HG03378 (cell line): ENCODE results near the gene PDE10A.

Experiments
- ATAC-seq: cut with Tn5 transposase; IDR thresholded peaks from one replicate; pipeline ENCODE4 v1.9.1; 2021; ENCODE audit warnings: mild to moderate bottlenecking, moderate library complexity; ENCODE audit not compliant: unreplicated experiment

Gene PDE10A

GRCh38 chr6:165426892-165427291 is 236.1 kb downstream of the PDE10A start:
- ATAC-seq, result no peak

DNA sequence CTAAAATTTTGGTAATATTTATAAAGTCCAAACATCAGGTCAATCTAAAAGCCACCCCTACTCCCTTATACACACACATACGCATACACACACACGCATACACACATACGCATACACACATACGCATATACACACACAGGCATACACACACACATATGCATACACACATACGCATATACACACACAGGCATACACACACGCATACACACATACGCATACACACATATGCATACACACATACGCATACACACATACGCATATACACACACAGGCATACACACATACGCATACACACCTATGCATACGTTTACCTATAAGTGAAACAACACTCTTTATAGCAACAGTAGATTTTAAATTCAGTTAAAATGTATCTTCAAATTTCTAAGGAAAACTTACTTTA is 240.8 kb downstream of the PDE10A start:
- no peak for ATAC-seq

DNA sequence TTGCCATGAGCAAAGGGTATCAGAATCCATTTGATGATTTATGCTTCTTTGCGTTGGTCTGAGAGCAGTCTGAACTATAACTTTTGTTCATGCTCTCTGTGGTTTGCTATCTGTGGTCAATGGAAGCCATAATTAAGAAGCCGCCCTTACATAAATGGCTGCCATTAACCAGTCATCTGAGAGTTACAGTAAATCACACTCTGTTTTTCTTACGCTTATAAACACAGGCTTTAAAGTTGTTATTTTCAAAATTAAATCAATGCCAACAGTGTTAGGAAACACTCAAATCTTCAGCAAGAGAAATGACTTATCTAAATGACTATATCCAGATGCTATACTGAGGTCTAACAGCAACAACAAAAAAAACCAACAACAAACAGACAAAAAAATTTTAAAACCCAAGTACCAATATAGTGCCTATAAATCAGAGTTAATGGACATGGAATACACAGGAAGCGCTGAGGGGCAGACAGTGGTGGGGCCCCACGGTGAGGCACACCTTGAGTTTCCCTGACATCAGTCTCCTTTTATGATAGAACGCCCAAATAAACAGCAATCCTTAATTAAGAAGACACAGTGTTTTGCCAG is 245.7 kb downstream of the PDE10A start:
- ATAC-seq, result no peak

GRCh38 chr6:165404697-165405096 is 258.3 kb downstream of the PDE10A start:
- ATAC-seq, result no peak

DNA sequence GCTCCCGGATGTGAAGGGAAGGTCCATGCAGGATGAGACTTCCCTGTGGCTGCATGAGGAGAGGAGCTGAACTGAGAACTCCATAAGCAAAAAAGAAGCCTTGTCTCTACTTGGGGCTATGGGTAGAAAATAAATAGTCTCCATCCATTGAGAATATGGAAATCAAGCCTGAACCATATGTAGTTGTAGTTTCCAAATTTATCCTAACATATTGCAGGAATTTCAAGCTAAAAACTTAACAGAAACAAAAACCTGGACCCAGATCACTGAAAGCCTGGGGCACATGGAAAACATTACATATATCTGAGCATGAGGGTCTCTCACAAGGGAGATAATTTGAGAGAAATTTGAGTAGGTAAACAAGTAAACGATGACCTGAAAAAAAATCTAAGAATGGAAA is 258.7 kb downstream of the PDE10A start:
- no peak for ATAC-seq

GRCh38 chr6:165403006-165403595 is 259.9 kb downstream of the PDE10A start:
- no peak for ATAC-seq

DNA sequence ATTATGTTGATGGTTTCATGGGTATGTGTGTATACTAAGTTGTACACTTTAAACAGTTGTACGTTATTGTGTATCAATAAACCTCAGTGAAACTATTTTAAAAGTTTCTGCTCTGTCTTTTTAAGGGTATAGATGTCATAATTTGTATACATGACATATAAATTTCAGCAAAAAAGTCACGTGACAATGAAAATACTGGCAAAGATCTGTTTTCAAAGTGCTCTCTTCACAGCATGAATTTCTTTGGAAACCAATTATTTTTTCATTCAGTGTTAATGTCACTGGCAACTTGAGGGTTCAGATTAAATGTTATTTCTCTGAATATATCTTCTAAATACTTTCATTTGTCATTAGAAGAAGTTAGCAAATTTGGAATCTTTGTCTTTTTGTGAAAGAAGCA is 261.9 kb downstream of the PDE10A start:
- ATAC-seq, result no peak

- no peak for ATAC-seq
These were observed 272.6 kb downstream of the PDE10A start for GRCh38 chr6:165390475-165390874.

DNA sequence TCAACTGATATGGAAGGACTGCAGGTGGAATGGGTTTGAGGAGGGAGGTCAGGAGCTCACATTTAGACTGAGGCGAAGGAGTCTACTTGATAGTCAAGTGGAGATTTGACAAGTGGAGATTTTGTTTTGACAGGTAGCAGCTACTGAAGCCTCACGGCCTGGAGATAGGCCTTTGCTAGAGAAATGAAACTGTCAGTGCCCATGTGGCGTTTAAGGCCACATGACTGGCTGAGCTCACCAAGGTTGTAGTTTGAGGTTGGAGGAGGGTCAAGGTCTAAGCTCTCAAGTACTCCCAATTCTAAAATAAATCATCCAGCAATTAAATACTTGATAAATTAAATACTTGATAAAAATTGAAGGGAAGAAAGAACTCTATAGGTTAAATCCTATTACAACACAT is 273.5 kb downstream of the PDE10A start:
- ATAC-seq, result no peak

DNA sequence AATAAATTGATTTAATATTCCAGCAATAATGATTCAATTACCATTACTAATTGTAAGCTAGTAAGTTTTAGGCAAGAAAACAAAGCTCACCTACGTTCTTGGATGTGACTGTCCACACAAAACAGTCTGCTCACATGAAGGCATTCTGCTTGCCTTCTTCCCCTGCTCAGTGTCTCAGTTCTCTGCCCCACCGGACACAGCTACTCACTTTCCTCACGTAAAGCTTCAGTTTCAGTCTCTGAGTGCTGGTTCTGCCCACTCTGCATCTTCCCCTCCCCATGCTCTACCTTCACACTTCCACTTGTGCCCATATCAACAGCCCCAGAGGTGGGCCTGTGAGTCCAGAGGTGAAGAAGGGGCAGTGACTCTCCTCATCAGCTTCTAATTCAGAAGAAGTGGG is 279.7 kb downstream of the PDE10A start:
- no peak for ATAC-seq

GRCh38 chr6:165376100-165376499 is 286.9 kb downstream of the PDE10A start:
- no peak for ATAC-seq

GRCh38 chr6:165365371-165365770 is 297.7 kb downstream of the PDE10A start:
- ATAC-seq, result no peak

- ATAC-seq, result no peak
These were observed 317.3 kb downstream of the PDE10A start for GRCh38 chr6:165345700-165346099.

GRCh38 chr6:165340532-165340931 is 322.5 kb downstream of the PDE10A start:
- ATAC-seq, result no peak

GRCh38 chr6:165325609-165326008 is 337.4 kb downstream of the PDE10A start:
- no peak for ATAC-seq

DNA sequence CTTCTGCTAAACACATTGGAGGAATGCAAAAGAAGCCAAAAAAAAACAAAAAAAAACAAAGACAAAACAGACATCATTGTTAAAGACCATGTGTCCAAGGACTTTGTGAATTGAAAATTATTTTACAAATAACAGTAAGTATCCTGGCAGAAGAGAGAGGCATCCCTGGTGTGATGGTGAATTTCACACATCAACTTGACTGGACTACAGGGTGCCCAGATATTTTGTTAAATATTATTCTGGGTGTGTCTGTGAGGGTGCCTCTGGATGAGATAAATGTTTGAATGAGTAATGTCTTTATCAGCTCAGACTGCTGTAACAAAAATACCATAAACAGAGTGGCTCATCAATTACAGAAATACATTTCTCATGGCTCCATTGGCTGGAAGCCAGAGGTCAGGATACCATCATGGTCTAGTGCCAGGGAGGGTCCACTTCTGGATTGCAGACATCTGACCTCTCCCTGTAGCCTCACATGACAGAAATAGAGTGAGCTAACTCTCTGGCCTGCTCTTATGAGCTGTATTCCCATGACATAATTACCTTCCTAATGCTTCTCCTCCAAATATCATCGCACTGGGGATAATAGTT is 341.4 kb downstream of the PDE10A start:
- ATAC-seq, result no peak

- ATAC-seq, result no peak
These were observed 341.9 kb downstream of the PDE10A start for GRCh38 chr6:165321150-165321549.

- ATAC-seq, result no peak
These were observed 345.3 kb downstream of the PDE10A start for GRCh38 chr6:165317723-165318122.

DNA sequence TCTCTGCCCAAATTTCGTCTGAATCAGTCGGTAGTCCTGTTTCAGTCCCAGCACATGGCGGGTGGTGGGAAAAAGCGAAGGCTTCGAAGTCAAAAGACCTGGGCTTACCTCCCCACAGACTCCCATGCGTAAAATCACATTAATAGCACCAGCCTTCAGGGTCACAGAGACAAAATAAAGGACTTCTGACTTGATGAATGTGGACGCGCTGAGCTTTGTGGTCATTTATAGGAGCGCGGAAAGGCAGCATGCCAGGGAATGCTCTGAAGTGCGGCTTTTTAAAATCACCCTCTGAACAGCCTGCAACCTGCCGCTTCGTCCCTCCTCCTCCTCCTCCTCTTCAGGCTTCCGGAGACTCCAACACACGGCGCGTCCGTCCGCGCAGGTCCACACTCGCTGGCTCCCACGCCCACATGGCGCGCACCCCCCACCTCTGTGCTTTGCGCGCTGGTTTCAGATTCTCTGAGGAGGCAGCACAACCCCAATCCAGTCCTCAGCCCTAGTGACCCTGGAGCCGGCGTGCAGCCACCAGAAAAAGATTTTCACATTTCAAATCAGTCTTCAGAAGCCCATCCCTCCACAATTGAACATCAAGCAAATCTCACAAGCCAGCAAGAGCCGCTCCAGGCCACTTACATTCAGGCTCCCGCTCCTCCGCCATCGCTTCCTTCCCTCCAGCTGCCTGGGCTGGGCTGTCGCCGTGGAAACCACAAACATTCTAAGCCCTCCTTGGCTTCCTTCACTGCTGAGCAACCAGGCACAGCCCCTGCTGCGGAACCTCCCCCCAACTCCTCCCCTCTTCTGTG is 353.9 kb downstream of the PDE10A start, which contains the start of gene C6orf118:
Gene C6orf118, minus strand, starts transcription at position 680 of the 806 bp plus-strand sequence. Its CDS starts 19 bp downstream, at position 661.
- ATAC-seq, result no peak

GRCh38 chr6:165306955-165307354 is 356.1 kb downstream of the PDE10A start:
- ATAC-seq, result no peak

- ATAC-seq, result no peak
These were observed 361.4 kb downstream of the PDE10A start for GRCh38 chr6:165301372-165302246.
